ENCODE measurements around the gene HINFP.

HINFP gene

GRCh38 chr11:119152043-119152442 is 30.7 kb downstream of the HINFP start:
- CTCF ChIA-PET: interaction anchor here (1.3 to 8.9 kb wide), 8 partner anchors 7 to 170 kb away, joined by 3 to 53 read pairs (median 6); partner anchors contain the start of gene NLRX1
- no peak for TF ChIP-seq CTCF (IDR thresholded peaks at IDR 0.05; ENCODE audit: control extremely low read depth, extremely low read depth, low read depth, missing control alignments)
- POLR2A ChIA-PET: no interaction called here

GRCh38 chr11:119152604-119153003 is 31.2 kb downstream of the HINFP start:
- CTCF ChIA-PET: interaction anchor here (1.3 to 8.9 kb wide), 6 partner anchors 8 to 170 kb away, joined by 3 to 53 read pairs (median 26); partner anchors contain the start of gene NLRX1
- TF ChIP-seq CTCF (IDR thresholded peaks at IDR 0.05; ENCODE audit: control extremely low read depth, extremely low read depth, low read depth, missing control alignments): no peak
- no peak for DNase-seq (ENCODE audit: extremely low spot score)
- POLR2A ChIA-PET: no interaction called here

More at GRCh38 chr11:119152043-119152442, 30.7 kb downstream of the HINFP start:
- DNase-seq (ENCODE audit: extremely low spot score): no peak

- TF ChIP-seq CTCF (IDR thresholded peaks at IDR 0.05; ENCODE audit: control extremely low read depth, extremely low read depth, low read depth, missing control alignments): no peak
- ChIA-PET POLR2A (no interaction called here), CTCF (interaction anchor here (1.3 to 8.9 kb wide), 7 partner anchors 9 to 185 kb away, joined by 3 to 53 read pairs (median 7); partner anchors contain the start of gene NLRX1)
- DNase-seq (ENCODE audit: extremely low spot score): no peak
Measured at GRCh38 chr11:119153049-119153818, 31.9 kb downstream of the HINFP start.

GRCh38 chr11:119154178-119154577 is 32.8 kb downstream of the HINFP start:
- DNase-seq (ENCODE audit: extremely low spot score): no peak
- TF ChIP-seq CTCF (IDR thresholded peaks at IDR 0.05; ENCODE audit: control extremely low read depth, extremely low read depth, low read depth, missing control alignments): no peak
- ChIA-PET CTCF (interaction anchor here (2.0 to 8.9 kb wide), 4 partner anchors 10 to 184 kb away, joined by 6 to 53 read pairs (median 46); partner anchors contain the start of gene NLRX1), POLR2A (interaction anchor here (0.6 kb wide), 1 partner anchor 17 kb away, joined by 3 read pairs; no protein-coding TSS in a partner anchor)

GRCh38 chr11:119155733-119156492 is 34.5 kb downstream of the HINFP start:
- CTCF ChIA-PET: interaction anchor here (0.7 to 8.9 kb wide), 5 partner anchors 10 to 182 kb away, joined by 3 to 53 read pairs (median 45); partner anchors contain the start of gene NLRX1
- POLR2A ChIA-PET: no interaction called here
- no peak for TF ChIP-seq CTCF (IDR thresholded peaks at IDR 0.05; ENCODE audit: control extremely low read depth, extremely low read depth, low read depth, missing control alignments)
- DNase-seq (ENCODE audit: extremely low spot score): no peak

GRCh38 chr11:119156496-119156895 is 35.1 kb downstream of the HINFP start:
- CTCF ChIA-PET: interaction anchor here (1.6 to 8.9 kb wide), 4 partner anchors 9 to 181 kb away, joined by 5 to 53 read pairs (median 46); partner anchors contain the start of gene NLRX1
- DNase-seq (ENCODE audit: extremely low spot score): no peak
- POLR2A ChIA-PET: interaction anchor here (0.6 kb wide), 1 partner anchor 71 kb away, joined by 4 read pairs; no protein-coding TSS in a partner anchor
- TF ChIP-seq CTCF (IDR thresholded peaks at IDR 0.05; ENCODE audit: control extremely low read depth, extremely low read depth, low read depth, missing control alignments): no peak
